Stomach (tissue), 9 donors: Measurements from ENCODE around the gene PDZRN3. TPM values are rescaled to one million over a fixed set of nuclear protein-coding genes. Genes with fewer than 3 reads are reported as not detected.

Experiments
- DNase-seq, 2 donors: peaks; one replicate each; pipeline versions ENCODE4 v3.0.0 to v3.0.0-alpha.2; 2013 to 2019
- H3K27ac ChIP-seq, 5 donors: fragments of 200-600 bp in 4 of 5; sonication (generic) in 4 of 5; one replicate each; pipeline ENCODE4 v1.5.1; 2013 to 2019; ENCODE audit warnings: mild to moderate bottlenecking in 1 of 5, moderate library complexity in 1 of 5
- H3K27me3 ChIP-seq, 3 donors: fragments of 200-600 bp; sonication (generic); one replicate each; pipeline ENCODE4 v1.5.1; 2017 to 2019; ENCODE audit warnings: mixed run types in 1 of 3
- H3K36me3 ChIP-seq, 4 donors: fragments of 200-600 bp; sonication (generic); 1 replicate in 3 of 4; 2 replicates in 1 of 4; pipeline ENCODE4 v1.5.1; 2016 to 2019
- H3K4me1 ChIP-seq, 4 donors: fragments of 200-600 bp; sonication (generic); one replicate each; pipeline ENCODE4 v1.5.1; 2016 to 2019
- H3K4me3 ChIP-seq, 4 donors: fragments of 200-600 bp; sonication (generic) in 3 of 4; one replicate each; pipeline ENCODE4 v1.5.1; 2016 to 2019; ENCODE audit warnings: mild to moderate bottlenecking in 1 of 4
- H3K9me3 ChIP-seq, 4 donors: fragments of 200-600 bp; sonication (generic); one replicate each; pipeline ENCODE4 v1.5.1; 2016 to 2019
- EP300 ChIP-seq: sonication (generic); formaldehyde crosslinking; IDR thresholded peaks from one replicate; pipeline ENCODE4 v1.6.1; 2017; ENCODE audit warnings: antibody characterized with exemption
- POLR2A ChIP-seq, 4 donors: fragments of 450-650 bp; IDR thresholded peaks; one replicate each; pipeline ENCODE4 v1.6.1; 2016; ENCODE audit warnings: antibody characterized with exemption in 4 of 4, control low read depth in 2 of 4, mild to moderate bottlenecking in 1 of 4, moderate library complexity in 1 of 4
- POLR2AphosphoS5 ChIP-seq, 3 donors: sonication (generic); formaldehyde crosslinking; IDR thresholded peaks; one replicate each; pipeline ENCODE4 v1.6.1; 2016; ENCODE audit warnings: antibody characterized with exemption in 3 of 3
- WGBS, 5 donors: extraction: QIAGEN DNeasy Blood & Tissue Kit in 3 of 5; methylation state at CpG; one replicate each; pipeline versions ENCODE4 v1.1.5 to v1.1.7; 2013 to 2018; 5-methylcytosine and 5-hydroxymethylcytosine counted together
- intact Hi-C: fragments of 100-400 bp; cut with DNase I; formaldehyde crosslinking; loops from one replicate; pipeline ENCODE4 v1.15.1; 2023; ENCODE audit warnings: low total_unique reads
- polyA plus RNA-seq, 3 donors: library from polyadenylated mRNA; stranded (reverse); fragments of 200-250 nt; gene quantifications; one replicate each; pipeline ENCODE4 v1.2.3, GENCODE V29; 2013
- total RNA-seq, 5 donors: library from RNA; depleted of rRNA; stranded (reverse); fragments of >200 nt; gene quantifications; one replicate each; pipeline versions ENCODE4 v1.1.0 to v1.2.3, GENCODE V29; 2014 to 2016
- TF ChIP-seq, protein P1 (sequence below), 7 experiments: fragments of 450-650 bp in 4 of 7; fragments of 200-600 bp in 3 of 7; sonication (generic) in 3 of 7; IDR thresholded peaks; one replicate each; pipeline ENCODE4 v1.5.1; 2016 to 2019; ENCODE audit warnings: antibody characterized with exemption in 7 of 7, control low read depth in 2 of 7, mild to moderate bottlenecking in 1 of 7
- donor health status: healthy with polysubstance abuse.
- donor health status: Bipolar disorder and iron deficiency.
- donor health status: healthy.

The PDZRN3 gene
- total and polyA plus RNA-seq, 8 donors = 21.9 to 174 (median 63.0) TPM

- WGBS, 5 donors = 90 to 93% (median 92%) methylated on average over 9 of the region's 9 CpGs
- DNase-seq = no peak
Measured at GRCh38 chr3:73393005-73393404, 231.7 kb downstream of the PDZRN3 start.

GRCh38 chr3:73391984-73392383, 232.8 kb downstream of the PDZRN3 start:
- 87 to 90% (median 88%) methylated on average over 9 of the region's 9 CpGs for WGBS, 5 donors
- TF ChIP-seq EP300 = no peak
- no peak for TF ChIP-seq POLR2A (IDR thresholded peaks at IDR 0.05)
- TF ChIP-seq POLR2AphosphoS5 (IDR thresholded peaks at IDR 0.05) = no peak
- TF ChIP-seq, protein P1, sequence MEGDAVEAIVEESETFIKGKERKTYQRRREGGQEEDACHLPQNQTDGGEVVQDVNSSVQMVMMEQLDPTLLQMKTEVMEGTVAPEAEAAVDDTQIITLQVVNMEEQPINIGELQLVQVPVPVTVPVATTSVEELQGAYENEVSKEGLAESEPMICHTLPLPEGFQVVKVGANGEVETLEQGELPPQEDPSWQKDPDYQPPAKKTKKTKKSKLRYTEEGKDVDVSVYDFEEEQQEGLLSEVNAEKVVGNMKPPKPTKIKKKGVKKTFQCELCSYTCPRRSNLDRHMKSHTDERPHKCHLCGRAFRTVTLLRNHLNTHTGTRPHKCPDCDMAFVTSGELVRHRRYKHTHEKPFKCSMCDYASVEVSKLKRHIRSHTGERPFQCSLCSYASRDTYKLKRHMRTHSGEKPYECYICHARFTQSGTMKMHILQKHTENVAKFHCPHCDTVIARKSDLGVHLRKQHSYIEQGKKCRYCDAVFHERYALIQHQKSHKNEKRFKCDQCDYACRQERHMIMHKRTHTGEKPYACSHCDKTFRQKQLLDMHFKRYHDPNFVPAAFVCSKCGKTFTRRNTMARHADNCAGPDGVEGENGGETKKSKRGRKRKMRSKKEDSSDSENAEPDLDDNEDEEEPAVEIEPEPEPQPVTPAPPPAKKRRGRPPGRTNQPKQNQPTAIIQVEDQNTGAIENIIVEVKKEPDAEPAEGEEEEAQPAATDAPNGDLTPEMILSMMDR (IDR thresholded peaks at IDR 0.05) = no peak
- Histone ChIP-seq H3K9me3 (no peaks in the 10 kb centered on the region), H3K4me1 (peaks cover 0 to 9% (median 0%) of the 10 kb centered on the region in 4 donors), H3K27ac (peak overlapping the region in 1 of 5 donors; percentile 16), H3K4me3 (no peak overlapping the region), H3K36me3 (peaks cover 11 to 53% (median 36%) of the 10 kb centered on the region in 4 donors), H3K27me3 (no peaks in the 10 kb centered on the region)
- DNase-seq = no peak
- intact Hi-C loops = no loop called here

More at GRCh38 chr3:73393005-73393404, 231.7 kb downstream of the PDZRN3 start:
- Histone ChIP-seq H3K27me3 (no peaks in the 10 kb centered on the region), H3K4me3 (no peak overlapping the region), H3K4me1 (peaks cover 0 to 9% (median 0%) of the 10 kb centered on the region in 4 donors), H3K36me3 (peaks cover 7 to 51% (median 33%) of the 10 kb centered on the region in 4 donors), H3K9me3 (no peaks in the 10 kb centered on the region), H3K27ac (no peak overlapping the region)
- intact Hi-C loops = no loop called here
- TF ChIP-seq, protein P1 (IDR thresholded peaks at IDR 0.05) = no peak
- TF ChIP-seq POLR2AphosphoS5 (IDR thresholded peaks at IDR 0.05) = no peak

DNA sequence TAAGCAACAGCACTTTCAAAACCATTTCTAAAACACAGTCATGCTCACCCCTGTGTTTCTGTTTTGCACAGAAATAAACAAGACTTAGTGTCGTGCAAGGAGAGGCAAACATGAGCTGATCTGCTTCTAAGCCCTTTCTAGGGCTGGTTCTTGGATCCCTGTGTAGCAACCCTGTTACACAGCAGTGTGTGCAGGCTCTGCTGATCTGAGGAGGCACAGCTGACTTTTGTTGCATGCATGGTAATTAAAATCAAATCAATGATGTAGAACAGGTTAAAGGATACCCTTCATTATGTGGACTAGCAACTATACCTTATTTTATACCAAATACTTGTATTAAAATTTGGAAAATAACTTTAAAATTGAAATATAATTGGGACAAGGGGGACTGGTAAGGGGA, 234.8 kb downstream of the PDZRN3 start:
- intact Hi-C loops = no loop called here
- WGBS, 5 donors = 47 to 71% (median 54%) methylated on average over 1 of the region's 1 CpG
- peak overlapping the region in 4 of 5 donors; percentile 41 to 72 (median 57) for H3K27ac ChIP-seq

GRCh38 chr3:73389117-73389813, 235.5 kb downstream of the PDZRN3 start:
- WGBS, 5 donors = 61 to 80% (median 70%) methylated on average over 10 of the region's 10 CpGs
- peaks cover 12 to 62% (median 45%) of the 10 kb centered on the region in 4 donors for H3K36me3 ChIP-seq
- no peak for DNase-seq
- peak in 1 of 3 donors; percentile 10 for TF ChIP-seq POLR2AphosphoS5 (IDR thresholded peaks at IDR 0.05)
- TF ChIP-seq, protein P1 (IDR thresholded peaks at IDR 0.05) = no peak
- TF ChIP-seq POLR2A (IDR thresholded peaks at IDR 0.05) = no peak
- TF ChIP-seq EP300 = no peak
- H3K4me3 ChIP-seq = no peak overlapping the region
- peaks cover 0 to 9% (median 0%) of the 10 kb centered on the region in 4 donors for H3K4me1 ChIP-seq
- no peaks in the 10 kb centered on the region for H3K27me3 ChIP-seq
- intact Hi-C loops = no loop called here
- H3K27ac ChIP-seq = peak overlapping the region; percentile 22 to 72 (median 60)
- H3K9me3 ChIP-seq = no peaks in the 10 kb centered on the region

More for the DNA sequence above, 234.8 kb downstream of the PDZRN3 start:
- Histone ChIP-seq H3K9me3 (no peaks in the 10 kb centered on the region), H3K4me1 (peaks cover 0 to 9% (median 0%) of the 10 kb centered on the region in 4 donors), H3K4me3 (no peak overlapping the region), H3K36me3 (peaks cover 11 to 57% (median 43%) of the 10 kb centered on the region in 4 donors), H3K27me3 (no peaks in the 10 kb centered on the region)
- no peak for DNase-seq
- TF ChIP-seq, protein P1 (IDR thresholded peaks at IDR 0.05) = no peak
- no peak for TF ChIP-seq POLR2A (IDR thresholded peaks at IDR 0.05)
- no peak for TF ChIP-seq EP300
- no peak for TF ChIP-seq POLR2AphosphoS5 (IDR thresholded peaks at IDR 0.05)
